ENCODE measurements around the gene HAO1.

The HAO1 gene

DNA sequence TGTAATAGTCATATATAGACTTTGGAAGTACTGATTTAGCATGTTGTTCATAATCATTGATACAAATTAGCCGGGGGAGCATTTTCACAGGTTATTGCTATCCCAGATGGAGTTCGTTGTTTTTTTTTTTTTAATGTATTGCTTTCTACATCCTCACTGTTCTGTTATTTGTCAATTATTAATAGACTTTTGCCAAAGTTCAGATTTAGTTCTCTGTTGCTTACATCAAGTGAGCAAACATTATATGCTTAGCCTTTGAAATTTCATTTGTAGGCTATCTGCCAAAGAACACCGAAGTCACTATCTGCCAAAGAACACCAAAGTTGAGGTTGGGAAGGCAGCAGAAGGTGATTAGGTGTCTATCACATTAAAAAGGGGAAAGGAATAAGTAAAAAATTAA lies at the start of gene HAO1:
Gene HAO1 (minus strand): TSS at position 118 of the 400 bp plus-strand sequence. CDS start 36 bp downstream, at position 82.
- H3K36me3 ChIP-seq (ENCODE audit: insufficient read depth, low read length): no peaks in the 10 kb centered on the region
- no peak within 1 kb of the TSS for H3K4me3 ChIP-seq (ENCODE audit: low read length)
- H2AFZ ChIP-seq (ENCODE audit: low read depth, low read length): no peak within 1 kb of the TSS
- H3K4me1 ChIP-seq (ENCODE audit: insufficient read depth, low read length): peaks cover 4% of the 10 kb centered on the region
- no peaks in the 10 kb centered on the region for H3K9me3 ChIP-seq (ENCODE audit: low read length)
- H3K27me3 ChIP-seq (ENCODE audit: insufficient read depth, low read length): no peaks in the 10 kb centered on the region

GRCh38 chr20:7989379-7989778 lies 49.1 kb upstream of the HAO1 start:
- Histone ChIP-seq H3K27me3 (ENCODE audit: insufficient read depth, low read length) (no peaks in the 10 kb centered on the region), H3K9me3 (ENCODE audit: low read length) (peaks cover 6% of the 10 kb centered on the region), H2AFZ (ENCODE audit: low read depth, low read length) (no peak overlapping the region), H3K4me3 (ENCODE audit: low read length) (no peak overlapping the region), H3K36me3 (ENCODE audit: insufficient read depth, low read length) (peaks cover 16% of the 10 kb centered on the region), H3K4me1 (ENCODE audit: insufficient read depth, low read length) (no peaks in the 10 kb centered on the region)

GRCh38 chr20:7985916-7986315 lies 45.7 kb upstream of the HAO1 start:
- Histone ChIP-seq H3K4me1 (ENCODE audit: insufficient read depth, low read length) (no peaks in the 10 kb centered on the region), H3K36me3 (ENCODE audit: insufficient read depth, low read length) (peaks cover 22% of the 10 kb centered on the region)

GRCh38 chr20:7984192-7984591 lies 43.9 kb upstream of the HAO1 start:
- no peak overlapping the region for H2AFZ ChIP-seq (ENCODE audit: low read depth, low read length)
- peaks cover 29% of the 10 kb centered on the region for H3K36me3 ChIP-seq (ENCODE audit: insufficient read depth, low read length)
- no peaks in the 10 kb centered on the region for H3K4me1 ChIP-seq (ENCODE audit: insufficient read depth, low read length)
- no peak overlapping the region for H3K4me3 ChIP-seq (ENCODE audit: low read length)
- H3K27me3 ChIP-seq (ENCODE audit: insufficient read depth, low read length): no peaks in the 10 kb centered on the region
- no peaks in the 10 kb centered on the region for H3K9me3 ChIP-seq (ENCODE audit: low read length)

More at GRCh38 chr20:7985916-7986315, 45.7 kb upstream of the HAO1 start:
- Histone ChIP-seq H3K9me3 (ENCODE audit: low read length) (no peaks in the 10 kb centered on the region), H2AFZ (ENCODE audit: low read depth, low read length) (no peak overlapping the region), H3K4me3 (ENCODE audit: low read length) (no peak overlapping the region), H3K27me3 (ENCODE audit: insufficient read depth, low read length) (no peaks in the 10 kb centered on the region)

DNA sequence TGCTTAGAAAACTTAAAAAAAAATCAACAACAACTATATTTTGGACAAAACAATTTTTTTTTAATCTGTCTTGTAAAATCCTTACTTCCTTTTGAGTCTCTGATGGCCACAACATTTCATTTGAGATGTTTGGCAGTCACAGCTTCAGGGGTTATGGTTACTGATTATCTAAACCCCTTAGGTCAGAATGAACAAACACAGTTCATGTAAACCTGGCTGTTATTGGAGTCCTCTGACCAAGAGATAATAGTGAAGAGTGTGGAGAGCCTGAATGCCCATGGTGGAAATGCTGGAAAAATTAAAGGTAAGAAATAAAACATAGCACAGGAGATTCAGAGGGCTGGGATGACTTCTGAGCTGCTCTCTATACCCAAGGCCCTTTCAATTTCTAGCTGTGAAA lies 41.1 kb upstream of the HAO1 start:
- no peaks in the 10 kb centered on the region for H3K27me3 ChIP-seq (ENCODE audit: insufficient read depth, low read length)
- H3K9me3 ChIP-seq (ENCODE audit: low read length): no peaks in the 10 kb centered on the region
- peaks cover 28% of the 10 kb centered on the region for H3K36me3 ChIP-seq (ENCODE audit: insufficient read depth, low read length)
- H2AFZ ChIP-seq (ENCODE audit: low read depth, low read length): no peak overlapping the region
- no peak overlapping the region for H3K4me3 ChIP-seq (ENCODE audit: low read length)
- no peaks in the 10 kb centered on the region for H3K4me1 ChIP-seq (ENCODE audit: insufficient read depth, low read length)

DNA sequence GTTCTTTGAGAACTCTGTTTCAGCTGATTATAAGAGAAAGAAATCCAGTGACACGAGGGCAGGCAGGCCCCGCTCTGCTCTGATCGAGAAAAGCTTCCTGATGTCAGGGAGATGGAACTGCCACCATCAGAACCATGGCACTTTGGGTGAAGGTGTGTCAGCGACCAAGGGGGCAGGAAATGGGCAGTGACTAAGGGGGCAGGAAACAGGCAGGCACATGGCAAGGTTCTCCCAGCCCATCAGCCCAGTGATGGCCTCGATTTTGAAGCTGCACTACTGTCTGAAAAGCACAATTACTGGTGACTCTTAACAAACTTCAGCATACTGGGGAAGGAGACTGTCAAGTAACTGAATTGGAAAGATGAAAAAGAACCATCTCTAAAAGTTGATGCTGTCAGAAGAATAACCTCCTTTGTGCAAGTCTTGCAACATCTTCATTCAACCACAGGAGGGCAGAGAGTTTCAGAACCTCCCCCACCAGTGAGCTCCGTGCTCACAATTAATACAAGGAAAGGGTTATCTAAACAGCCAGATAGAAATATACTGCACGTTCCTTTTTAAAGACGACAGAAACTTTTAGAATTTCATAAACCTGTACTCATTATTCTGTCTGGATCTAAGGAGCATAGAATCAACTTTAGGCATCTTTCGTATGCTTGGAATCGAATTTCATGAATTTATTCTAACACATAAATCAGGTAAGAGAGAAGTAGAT lies 40.2 kb upstream of the HAO1 start:
- Histone ChIP-seq H3K4me3 (ENCODE audit: low read length) (no peak overlapping the region), H2AFZ (ENCODE audit: low read depth, low read length) (no peak overlapping the region), H3K9me3 (ENCODE audit: low read length) (no peaks in the 10 kb centered on the region), H3K36me3 (ENCODE audit: insufficient read depth, low read length) (peaks cover 28% of the 10 kb centered on the region), H3K27me3 (ENCODE audit: insufficient read depth, low read length) (no peaks in the 10 kb centered on the region), H3K4me1 (ENCODE audit: insufficient read depth, low read length) (no peaks in the 10 kb centered on the region)

GRCh38 chr20:7977709-7978108 lies 37.5 kb upstream of the HAO1 start:
- no peaks in the 10 kb centered on the region for H3K4me1 ChIP-seq (ENCODE audit: insufficient read depth, low read length)
- H2AFZ ChIP-seq (ENCODE audit: low read depth, low read length): no peak overlapping the region
- no peaks in the 10 kb centered on the region for H3K27me3 ChIP-seq (ENCODE audit: insufficient read depth, low read length)
- no peaks in the 10 kb centered on the region for H3K9me3 ChIP-seq (ENCODE audit: low read length)
- H3K4me3 ChIP-seq (ENCODE audit: low read length): no peak overlapping the region
- peaks cover 24% of the 10 kb centered on the region for H3K36me3 ChIP-seq (ENCODE audit: insufficient read depth, low read length)

GRCh38 chr20:7975851-7976414 lies 35.7 kb upstream of the HAO1 start:
- Histone ChIP-seq H2AFZ (ENCODE audit: low read depth, low read length) (no peak overlapping the region), H3K4me3 (ENCODE audit: low read length) (no peak overlapping the region), H3K9me3 (ENCODE audit: low read length) (no peaks in the 10 kb centered on the region), H3K27me3 (ENCODE audit: insufficient read depth, low read length) (no peaks in the 10 kb centered on the region), H3K4me1 (ENCODE audit: insufficient read depth, low read length) (no peaks in the 10 kb centered on the region), H3K36me3 (ENCODE audit: insufficient read depth, low read length) (peaks cover 9% of the 10 kb centered on the region)

DNA sequence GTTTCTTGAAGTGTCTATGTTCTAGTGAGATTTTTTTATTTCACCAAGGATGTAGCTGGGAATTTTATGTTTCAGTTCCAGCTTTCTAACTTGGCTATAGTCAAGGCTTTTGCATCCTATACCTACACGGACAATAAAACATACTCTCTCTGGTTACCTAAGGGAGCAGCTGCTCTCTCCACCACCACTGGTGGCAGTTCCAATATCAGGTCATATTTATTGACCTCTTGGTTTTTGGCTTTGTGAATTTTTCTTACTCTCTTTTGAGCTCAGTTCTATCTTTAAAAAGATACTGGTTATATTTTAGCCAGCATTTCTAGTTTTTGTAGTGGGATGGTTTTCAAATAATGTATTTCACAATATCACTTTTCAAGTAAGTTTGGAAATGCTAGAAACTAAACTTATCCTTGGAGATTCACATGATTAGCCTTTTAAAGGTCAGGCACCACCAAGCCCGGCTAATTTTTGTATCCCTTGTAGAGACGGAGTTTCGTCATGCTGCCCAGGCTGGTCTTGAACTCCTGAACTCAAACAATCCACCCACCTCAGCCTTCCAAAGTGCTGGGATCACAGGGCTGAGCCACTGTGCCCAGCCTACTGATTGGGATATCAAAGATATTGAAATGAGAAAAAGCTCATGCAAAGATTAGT lies 34.7 kb upstream of the HAO1 start:
- peaks cover 2% of the 10 kb centered on the region for H3K36me3 ChIP-seq (ENCODE audit: insufficient read depth, low read length)
- no peak overlapping the region for H3K4me3 ChIP-seq (ENCODE audit: low read length)
- H3K27me3 ChIP-seq (ENCODE audit: insufficient read depth, low read length): no peaks in the 10 kb centered on the region
- no peaks in the 10 kb centered on the region for H3K4me1 ChIP-seq (ENCODE audit: insufficient read depth, low read length)
- H3K9me3 ChIP-seq (ENCODE audit: low read length): no peaks in the 10 kb centered on the region
- H2AFZ ChIP-seq (ENCODE audit: low read depth, low read length): no peak overlapping the region

- no peaks in the 10 kb centered on the region for H3K36me3 ChIP-seq (ENCODE audit: insufficient read depth, low read length)
- no peaks in the 10 kb centered on the region for H3K9me3 ChIP-seq (ENCODE audit: low read length)
- H2AFZ ChIP-seq (ENCODE audit: low read depth, low read length): no peak overlapping the region
- no peaks in the 10 kb centered on the region for H3K4me1 ChIP-seq (ENCODE audit: insufficient read depth, low read length)
- no peaks in the 10 kb centered on the region for H3K27me3 ChIP-seq (ENCODE audit: insufficient read depth, low read length)
- no peak overlapping the region for H3K4me3 ChIP-seq (ENCODE audit: low read length)
These were observed 31.4 kb upstream of the HAO1 start for GRCh38 chr20:7971536-7972280.

DNA sequence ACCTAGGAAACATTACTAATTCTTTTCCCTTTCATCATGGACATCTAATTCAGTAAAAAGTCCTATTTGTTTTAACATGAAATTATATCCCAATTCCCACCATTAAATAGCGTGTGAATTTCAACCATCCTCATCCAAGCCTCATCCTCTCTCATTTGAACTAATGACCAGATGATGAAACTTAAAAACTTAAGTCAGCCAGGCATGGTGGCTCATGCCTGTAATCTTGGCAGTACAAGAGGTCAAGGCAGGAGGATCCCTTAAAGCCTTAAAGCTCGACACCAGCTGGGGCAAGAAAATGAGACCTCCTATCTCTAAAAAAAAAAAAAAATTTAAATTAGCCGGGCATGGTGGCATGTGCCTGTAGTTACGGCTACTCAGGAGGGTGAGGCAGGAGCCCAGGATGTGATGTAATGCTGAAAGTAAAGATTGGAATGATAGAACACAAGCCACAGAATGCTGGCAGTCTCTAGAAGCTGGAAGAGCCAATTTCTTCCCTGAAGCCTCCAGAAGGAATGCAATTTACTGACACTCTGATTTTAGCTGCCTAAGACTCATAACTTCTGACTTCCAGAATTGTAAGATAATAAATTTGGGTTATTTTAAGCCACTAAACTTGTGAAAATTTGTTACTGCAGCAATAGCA lies 27.1 kb upstream of the HAO1 start:
- no peaks in the 10 kb centered on the region for H3K9me3 ChIP-seq (ENCODE audit: low read length)
- H3K4me1 ChIP-seq (ENCODE audit: insufficient read depth, low read length): no peaks in the 10 kb centered on the region
- no peak overlapping the region for H3K4me3 ChIP-seq (ENCODE audit: low read length)
- H3K36me3 ChIP-seq (ENCODE audit: insufficient read depth, low read length): no peaks in the 10 kb centered on the region
- H2AFZ ChIP-seq (ENCODE audit: low read depth, low read length): no peak overlapping the region
- H3K27me3 ChIP-seq (ENCODE audit: insufficient read depth, low read length): no peaks in the 10 kb centered on the region

GRCh38 chr20:7966176-7966575 lies 25.9 kb upstream of the HAO1 start:
- H3K4me1 ChIP-seq (ENCODE audit: insufficient read depth, low read length): no peaks in the 10 kb centered on the region
- no peak overlapping the region for H2AFZ ChIP-seq (ENCODE audit: low read depth, low read length)
- no peaks in the 10 kb centered on the region for H3K9me3 ChIP-seq (ENCODE audit: low read length)
- H3K4me3 ChIP-seq (ENCODE audit: low read length): no peak overlapping the region
- H3K27me3 ChIP-seq (ENCODE audit: insufficient read depth, low read length): no peaks in the 10 kb centered on the region
- no peaks in the 10 kb centered on the region for H3K36me3 ChIP-seq (ENCODE audit: insufficient read depth, low read length)

GRCh38 chr20:7959484-7959883 lies 19.2 kb upstream of the HAO1 start:
- no peaks in the 10 kb centered on the region for H3K27me3 ChIP-seq (ENCODE audit: insufficient read depth, low read length)
- no peak overlapping the region for H3K4me3 ChIP-seq (ENCODE audit: low read length)

More at GRCh38 chr20:7959484-7959883, 19.2 kb upstream of the HAO1 start:
- Histone ChIP-seq H3K9me3 (ENCODE audit: low read length) (peaks cover 1% of the 10 kb centered on the region), H3K36me3 (ENCODE audit: insufficient read depth, low read length) (no peaks in the 10 kb centered on the region), H2AFZ (ENCODE audit: low read depth, low read length) (no peak overlapping the region), H3K4me1 (ENCODE audit: insufficient read depth, low read length) (no peaks in the 10 kb centered on the region)

Data from neuron (in vitro differentiated cells).